IPS-NIHi11 (cell line): Measurements from ENCODE around the gene KLRC4.
"Not testable (repeated sequence)": the region's sequence is repeated elsewhere in the genome, so short reads cannot be mapped to it uniquely, and the experiment has no call there.

ENCODE experiments used
- DNase-seq: peaks from one replicate; pipeline ENCODE4 v3.0.0; 2012; ENCODE audit warnings: mixed read lengths, low spot score

The KLRC4 gene

GRCh38 chr12:10368206-10369171, 41.1 kb downstream of the KLRC4 start:
- no peak for DNase-seq

- not testable (repeated sequence) for DNase-seq
Measured at GRCh38 chr12:10367714-10368113, 41.8 kb downstream of the KLRC4 start.

GRCh38 chr12:10366875-10367274, 42.7 kb downstream of the KLRC4 start:
- no peak for DNase-seq

GRCh38 chr12:10365696-10366405, 43.7 kb downstream of the KLRC4 start:
- DNase-seq, result no peak

- DNase-seq, result peak; percentile 59
Measured at GRCh38 chr12:10364815-10365622, 44.5 kb downstream of the KLRC4 start.

DNA sequence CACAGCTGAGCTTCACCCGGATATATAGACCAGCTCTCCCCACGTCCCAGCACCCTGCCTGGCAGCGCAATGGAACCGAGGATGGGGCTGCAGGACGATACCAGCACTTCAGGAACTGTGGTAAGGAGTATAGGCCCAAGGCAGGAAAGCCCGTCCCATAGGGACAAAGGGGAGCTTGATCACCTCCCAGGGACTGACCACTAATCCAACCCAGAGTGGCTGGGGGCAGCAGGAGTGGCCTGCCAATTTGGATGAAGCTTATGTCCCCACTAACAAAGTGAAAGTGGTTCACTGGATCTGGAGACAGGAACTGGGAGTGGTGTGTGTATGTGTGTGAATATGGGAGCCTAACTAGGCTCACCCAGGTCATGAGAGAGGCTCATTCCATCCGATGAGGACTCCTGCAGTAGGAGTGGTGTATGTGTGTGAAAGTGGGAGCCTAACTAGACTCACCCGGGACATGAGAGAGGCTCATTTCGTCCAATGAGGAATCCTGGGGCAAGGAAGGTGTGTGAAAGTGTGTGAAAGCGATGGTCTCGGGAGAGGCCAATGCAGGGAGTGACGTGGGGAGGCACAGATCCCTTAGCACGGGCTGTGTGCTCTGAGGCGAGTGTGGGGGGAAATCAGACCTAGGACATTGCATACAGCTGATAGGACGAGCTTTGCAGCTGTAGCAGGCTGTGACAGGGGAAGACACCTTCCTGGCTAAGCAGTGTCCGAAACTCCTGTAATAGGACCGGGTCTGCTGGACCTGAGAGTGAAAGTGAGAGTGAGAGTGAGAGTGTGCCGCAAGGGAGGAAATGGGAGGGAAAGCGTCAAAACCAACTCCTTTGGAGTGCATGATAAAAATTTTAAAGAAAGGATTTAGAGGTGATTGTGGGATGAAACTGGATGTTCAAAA, 45.4 kb downstream of the KLRC4 start:
- no peak for DNase-seq

GRCh38 chr12:10363658-10363913, 46.0 kb downstream of the KLRC4 start:
- DNase-seq, result no peak

DNA sequence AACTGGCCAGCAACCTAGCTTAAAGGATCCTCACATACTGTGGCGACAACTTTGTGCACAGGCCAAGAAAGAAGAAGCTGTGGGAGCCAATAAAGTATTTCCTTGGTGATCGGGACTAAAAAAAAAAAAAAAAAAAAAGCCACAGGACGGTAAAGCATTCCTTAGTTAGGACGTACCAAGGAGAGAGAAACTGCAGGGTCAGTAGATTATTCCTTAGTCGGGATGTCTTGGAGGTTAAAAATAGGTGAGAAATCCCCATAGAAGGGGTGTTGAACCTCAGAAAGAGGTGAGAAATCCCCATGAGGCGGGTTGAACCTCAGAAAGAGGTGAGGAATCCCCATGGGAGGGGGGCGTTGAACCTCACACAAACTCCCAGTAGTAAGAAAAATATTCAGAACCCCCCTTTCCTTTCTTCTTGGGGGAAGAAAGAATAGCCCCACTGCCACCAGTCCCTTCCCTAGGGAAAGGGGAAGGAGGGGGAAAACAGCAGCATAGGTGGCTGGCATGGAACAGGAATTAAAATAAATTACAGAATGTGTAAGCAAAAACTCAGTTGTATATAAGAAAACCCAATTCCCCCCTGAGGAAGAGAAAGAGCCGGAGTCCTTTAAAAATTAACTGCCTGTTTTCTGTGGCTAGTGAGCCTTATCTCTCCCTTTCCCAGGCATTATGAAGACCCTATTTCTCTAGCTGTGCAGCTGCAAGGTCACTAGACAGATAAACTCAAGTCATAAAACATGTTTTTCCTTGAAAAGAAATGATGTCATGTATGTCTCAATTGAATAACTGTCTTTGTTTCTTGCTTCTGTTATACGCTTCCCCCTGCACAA, 46.5 kb downstream of the KLRC4 start:
- no peak for DNase-seq

DNA sequence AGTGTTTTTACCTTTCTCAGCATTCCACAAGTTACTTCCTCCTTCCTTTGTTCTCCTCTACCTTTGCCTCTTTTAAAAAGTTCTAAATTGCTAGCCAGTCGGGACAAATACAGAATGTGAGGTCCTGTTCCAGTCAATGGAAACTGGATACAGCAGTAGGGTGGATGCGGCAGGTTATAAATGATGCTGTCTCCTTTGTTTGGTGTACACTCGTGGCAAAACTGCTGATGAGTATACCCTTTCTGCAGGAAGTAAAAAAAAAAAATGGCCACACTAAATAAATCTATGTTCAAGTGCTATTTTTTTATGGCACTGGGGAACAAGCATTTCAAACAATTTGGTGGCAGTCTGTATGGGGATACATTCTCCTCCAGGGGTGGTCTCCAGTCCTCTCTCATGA, 47.2 kb downstream of the KLRC4 start:
- no peak for DNase-seq

DNA sequence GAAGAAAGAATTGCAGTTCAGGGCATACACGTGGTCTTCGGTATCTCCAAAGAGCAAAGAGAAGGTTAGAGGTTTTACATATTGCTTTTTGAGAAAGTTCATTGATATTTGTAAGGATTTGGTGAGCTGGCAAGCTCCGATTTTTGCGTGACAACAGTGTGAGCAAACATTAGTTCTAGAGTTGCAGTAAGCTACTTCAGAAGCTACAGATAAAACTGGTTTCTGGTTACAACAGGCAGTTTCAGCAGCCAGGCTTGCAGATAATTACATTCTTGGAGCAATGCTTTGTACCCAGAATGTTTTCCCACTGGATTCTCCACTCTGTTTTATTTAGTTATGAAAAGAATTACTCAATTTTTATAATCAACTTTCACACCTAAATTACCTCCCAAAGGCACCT, 47.9 kb downstream of the KLRC4 start:
- no peak for DNase-seq

- no peak for DNase-seq
Measured at GRCh38 chr12:10361084-10361483, 48.5 kb downstream of the KLRC4 start.

GRCh38 chr12:10358969-10359368, 50.6 kb downstream of the KLRC4 start:
- no peak for DNase-seq

DNA sequence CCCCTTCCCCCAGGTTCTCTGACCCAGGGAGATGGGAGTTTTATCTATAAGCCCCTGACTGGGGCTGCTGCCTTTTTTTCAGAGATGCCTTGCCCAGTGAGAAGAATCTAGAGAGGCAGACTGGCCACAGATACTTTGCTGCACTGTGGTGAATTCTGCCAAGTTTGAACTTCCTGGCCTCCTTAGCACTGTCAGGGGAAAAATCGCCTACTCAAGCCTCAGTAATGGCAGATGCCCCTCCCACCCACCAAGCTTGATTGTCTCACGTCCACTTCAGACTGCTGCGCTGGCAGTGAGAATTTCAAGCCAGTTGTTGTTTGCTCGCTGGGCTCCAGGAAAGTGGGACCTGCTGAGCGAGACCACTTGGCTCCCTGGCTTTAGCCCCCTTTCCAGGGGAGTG, 51.4 kb downstream of the KLRC4 start:
- no peak for DNase-seq
